ENCODE data around the gene GON4L.
A peak's percentile ranks its signal among the peaks of the same experiment; 100 is the strongest.
"Not testable (repeated sequence)": the region's sequence is repeated elsewhere in the genome, so short reads cannot be mapped to it uniquely, and the experiment has no call there.

GON4L gene

DNA sequence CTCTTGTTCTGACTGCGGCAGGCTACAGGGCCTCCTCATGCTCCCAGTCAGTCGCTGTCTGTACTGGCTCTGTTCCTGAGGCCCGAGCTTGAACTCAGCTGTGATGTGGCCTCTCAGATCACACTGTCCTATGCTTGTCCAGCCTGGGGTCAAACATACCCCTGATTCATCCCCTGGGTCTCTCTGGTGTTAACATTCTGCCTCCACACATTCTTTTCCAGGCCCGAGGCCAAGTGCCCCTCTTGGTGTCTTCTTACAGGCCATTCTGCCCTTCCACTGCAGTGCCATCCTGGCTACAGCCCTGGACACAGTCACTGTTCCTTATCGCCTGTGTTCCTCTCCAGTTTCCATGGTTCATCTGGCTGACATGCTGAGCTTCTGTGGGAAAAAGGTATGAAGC lies 108.9 kb downstream of the GON4L start:
- DNase-seq (ENCODE audit: low read depth) = not testable (repeated sequence)

DNA sequence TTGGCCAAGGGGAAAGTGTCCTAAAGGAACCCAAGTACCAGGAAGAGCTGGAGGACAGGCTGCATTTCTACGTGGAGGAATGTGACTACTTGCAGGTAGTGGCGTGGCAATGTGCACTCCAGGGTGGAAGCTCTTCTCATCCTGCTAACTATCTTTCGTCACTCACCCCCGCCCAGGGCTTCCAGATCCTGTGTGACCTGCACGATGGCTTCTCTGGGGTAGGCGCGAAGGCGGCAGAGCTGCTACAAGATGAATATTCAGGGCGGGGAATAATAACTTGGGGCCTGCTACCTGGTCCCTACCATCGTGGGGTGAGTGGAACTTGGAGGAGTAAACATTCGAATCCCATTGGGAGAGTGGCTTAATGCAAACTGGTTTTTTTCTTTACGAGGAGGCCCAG lies 109.4 kb downstream of the GON4L start:
- DNase-seq (ENCODE audit: low read depth) = not testable (repeated sequence)

DNA sequence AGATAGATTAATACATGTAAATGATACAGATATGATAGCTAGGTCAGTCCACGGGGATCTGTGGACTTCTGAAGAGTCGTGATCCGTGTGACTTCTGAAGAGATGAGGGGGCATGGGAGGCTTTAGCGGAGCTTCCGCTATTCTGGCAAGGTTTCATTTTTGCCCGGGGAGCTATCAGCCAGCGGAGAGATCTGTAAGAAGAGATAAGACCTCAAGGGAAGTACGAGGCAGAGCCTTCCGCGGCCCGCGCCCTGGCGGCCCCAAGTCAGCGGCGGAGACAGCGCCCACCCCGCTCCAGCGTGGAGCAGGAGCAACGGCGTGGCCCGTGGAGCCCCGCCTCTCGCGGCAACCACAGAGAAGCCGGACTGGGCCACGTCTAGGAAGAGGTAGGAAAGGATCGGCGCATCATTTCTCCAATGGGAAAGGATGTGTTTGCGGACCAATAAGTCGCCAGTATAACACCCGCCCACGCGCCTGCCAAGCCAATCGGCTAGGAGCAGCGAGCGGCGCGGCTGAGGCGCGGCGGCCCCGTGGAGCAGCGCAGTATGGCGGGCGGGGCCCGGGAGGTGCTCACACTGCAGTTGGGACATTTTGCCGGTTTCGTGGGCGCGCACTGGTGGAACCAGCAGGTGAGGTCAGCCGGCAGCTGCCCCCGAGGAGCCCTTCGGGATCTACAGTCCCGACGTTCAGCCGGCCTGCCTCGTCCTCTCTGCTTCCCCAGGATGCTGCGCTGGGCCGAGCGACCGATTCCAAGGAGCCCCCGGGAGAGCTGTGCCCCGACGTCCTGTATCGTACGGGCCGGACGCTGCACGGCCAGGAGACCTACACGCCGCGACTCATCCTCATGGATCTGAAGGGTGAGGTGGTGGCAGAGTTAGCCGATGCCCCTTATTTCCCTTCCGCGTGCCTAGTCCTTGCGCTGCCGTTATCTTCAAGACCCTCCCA lies 111.5 kb downstream of the GON4L start:
- peak; percentile 84 for DNase-seq (ENCODE audit: low read depth)

DNA sequence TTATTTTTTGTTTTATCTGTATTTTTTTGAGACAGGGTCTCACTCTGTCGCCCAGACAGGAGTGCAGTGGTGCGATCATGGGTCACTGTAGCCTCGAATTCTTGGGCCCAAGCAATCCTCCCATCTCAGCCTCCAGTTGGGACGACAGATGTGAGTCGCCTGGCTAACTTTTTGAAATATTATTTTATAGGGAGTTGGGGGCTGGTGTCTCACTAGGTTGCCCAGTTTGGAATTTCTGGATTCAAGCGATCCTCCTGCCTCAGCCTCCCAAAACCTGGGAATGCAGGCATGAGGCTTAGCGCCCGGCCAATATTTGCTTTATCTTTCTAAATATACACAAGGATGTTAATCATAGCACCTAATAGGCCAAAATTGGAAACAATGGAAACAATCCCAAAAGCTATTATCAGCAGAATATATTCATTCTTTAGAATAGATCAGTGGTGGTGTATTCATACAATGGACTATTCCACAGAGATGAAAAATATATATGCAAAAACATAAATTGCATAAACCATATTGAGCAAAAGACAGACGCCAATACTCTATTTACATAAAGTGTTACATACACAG lies 112.2 kb downstream of the GON4L start:
- no peak for DNase-seq (ENCODE audit: low read depth)

DNA sequence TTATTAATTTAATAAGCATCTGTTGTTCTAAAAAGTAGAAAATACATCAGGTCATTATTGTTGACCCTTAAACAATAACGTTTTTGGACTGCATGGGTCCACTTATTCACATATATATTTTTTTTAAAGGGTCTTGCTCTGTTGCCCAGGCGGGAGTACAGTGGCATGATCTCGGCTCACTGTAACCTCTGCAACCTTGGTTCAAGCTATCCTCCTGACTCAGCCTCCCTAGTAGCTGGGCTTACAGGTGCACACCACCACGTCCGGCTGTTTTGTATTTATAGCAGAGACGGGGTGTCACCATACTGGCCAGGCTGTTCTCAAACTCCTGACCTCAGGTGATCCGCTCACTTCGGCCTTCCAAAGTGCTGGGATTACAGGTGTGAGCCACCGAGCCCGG lies 115.1 kb downstream of the GON4L start:
- no peak for DNase-seq (ENCODE audit: low read depth)

DNA sequence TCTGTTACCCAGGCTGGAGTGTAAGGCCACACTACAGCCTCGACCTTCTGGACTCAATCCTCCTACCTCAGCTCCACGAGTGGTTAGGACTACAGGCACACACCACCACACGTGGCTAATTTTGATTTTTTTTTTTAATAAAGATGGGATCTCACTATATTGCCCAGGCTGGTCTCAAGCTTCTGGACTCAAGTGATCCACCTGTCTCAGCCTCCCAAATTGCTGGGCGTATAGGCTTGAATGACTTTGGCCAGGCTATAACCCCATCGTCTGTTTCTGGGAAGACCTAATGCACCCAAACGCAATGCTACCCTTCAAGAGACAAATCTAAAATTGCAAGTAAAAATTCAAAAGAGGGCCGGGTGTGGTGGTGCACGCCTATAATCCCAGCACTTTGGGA lies 116.0 kb downstream of the GON4L start:
- no peak for DNase-seq (ENCODE audit: low read depth)

DNA sequence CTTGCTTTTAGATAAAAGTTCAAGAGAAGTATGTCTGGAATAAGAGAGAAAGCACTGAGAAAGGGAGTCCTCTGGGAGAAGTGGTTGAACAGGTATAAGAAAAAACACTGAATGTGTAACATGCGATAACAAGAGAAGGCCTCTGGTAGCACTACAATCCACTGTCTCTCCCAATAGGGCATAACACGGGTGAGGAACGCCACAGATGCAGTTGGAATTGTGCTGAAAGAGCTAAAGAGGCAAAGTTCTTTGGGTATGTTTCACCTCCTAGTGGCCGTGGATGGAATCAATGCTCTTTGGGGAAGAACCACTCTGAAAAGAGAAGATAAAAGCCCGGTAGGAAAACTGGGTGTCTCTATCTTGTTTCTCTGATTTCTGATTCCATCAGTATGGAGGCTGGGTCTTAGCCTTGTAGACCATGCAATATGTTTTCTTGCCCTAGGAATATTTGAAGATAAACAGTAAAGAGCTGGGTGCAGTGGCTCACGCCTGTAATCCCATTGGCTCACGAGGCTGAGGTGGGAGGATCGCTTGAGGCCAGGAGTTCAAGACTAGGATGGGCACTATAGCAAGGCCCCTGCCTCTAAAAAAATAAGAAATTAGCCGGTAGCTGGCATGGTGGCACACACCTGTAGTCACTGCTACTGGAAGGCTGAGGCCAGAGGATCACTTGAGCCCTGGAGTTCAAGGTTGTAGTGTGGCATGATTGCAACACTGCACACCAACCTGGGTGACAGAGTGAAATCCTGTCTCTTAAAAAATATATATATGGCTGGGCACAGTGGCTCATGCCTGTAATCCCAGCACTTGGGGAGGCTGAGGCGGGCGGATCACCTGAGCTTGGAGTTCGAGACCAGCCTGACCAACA lies 127.7 kb downstream of the GON4L start:
- DNase-seq (ENCODE audit: low read depth) = peak; percentile 20

DNA sequence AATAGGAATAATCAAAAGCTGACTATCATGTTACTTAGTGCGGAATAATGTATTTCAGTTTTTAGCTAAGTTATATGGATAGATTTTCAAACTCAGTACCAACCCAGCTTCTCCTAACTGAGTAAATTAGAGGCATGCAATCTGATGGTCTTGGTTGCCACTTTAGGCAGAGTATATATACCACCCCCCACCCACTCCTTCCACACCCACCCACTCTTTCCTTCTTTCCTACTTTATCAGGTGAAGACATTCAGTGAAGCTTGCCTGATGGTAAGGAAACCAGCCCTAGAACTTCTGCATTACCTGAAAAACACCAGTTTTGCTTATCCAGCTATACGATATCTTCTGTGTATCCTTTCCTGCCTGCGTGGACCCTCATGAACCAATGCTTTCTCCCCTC lies 131.9 kb downstream of the GON4L start:
- DNase-seq (ENCODE audit: low read depth) = no peak

DNA sequence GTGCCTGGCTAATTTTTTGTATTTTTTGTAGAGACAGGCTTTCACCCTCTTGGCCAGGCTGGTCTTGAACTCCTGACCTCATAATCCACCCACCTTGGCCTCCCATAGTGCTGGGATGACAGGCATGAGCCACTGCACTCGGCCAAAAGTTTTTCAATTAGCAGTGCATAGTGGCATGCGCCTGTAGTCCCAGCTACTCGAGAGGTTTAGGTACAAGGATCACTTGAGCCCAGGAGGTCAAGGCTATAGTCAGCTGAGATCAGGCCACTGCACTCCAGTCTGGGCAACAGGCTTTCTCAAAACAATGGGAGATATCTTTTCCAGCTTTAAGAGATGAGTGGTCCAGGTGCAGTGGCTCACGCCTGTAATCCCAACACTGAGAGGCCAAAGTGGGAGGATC lies 137.3 kb downstream of the GON4L start:
- DNase-seq (ENCODE audit: low read depth) = no peak

DNA sequence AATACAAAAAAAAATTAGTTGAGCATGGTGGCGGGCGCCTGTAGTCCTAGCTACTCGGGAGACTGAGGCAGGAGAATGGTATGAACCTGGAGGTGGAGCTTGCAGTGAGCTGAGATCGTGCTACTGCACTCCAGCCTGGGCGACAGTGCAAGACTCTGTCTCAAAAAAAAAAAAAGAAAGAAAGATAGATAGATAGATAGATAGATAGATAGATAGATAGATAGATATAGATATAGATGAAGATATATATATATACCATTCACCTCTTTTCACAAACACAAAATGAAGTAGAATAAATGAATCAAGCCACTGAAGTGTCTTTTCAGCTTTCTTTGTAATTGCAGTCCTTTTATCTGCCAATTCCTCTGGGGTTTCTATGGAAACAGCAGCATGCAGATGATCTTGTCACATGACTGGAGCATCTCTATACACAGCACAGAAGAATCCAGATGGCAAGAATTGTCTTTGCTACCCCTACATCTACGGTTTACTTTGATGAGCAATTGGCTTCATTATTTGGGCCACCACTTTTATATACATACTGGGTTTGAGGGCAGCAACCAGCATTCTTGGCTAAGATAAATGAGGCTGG lies 138.4 kb downstream of the GON4L start:
- DNase-seq (ENCODE audit: low read depth) = not testable (repeated sequence)

DNA sequence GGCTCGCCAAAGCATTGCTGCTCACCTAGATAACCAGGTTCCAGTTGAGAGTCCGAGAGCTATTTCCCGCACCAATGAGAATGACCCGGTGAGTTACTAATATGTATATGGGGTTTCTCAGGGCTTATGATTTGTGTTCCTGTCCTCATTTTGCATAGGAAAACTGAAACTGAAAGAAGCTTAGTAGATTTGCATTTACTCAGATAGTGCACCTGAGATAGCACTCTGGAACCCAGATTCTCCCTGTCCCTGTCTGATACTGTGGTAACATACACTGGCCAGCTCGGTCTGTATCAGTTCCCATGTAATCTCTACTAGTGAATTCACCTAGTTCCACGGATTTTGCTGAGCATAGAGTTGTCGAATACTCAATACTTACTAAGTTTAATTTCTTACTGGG lies 140.0 kb downstream of the GON4L start:
- DNase-seq (ENCODE audit: low read depth) = no peak

DNA sequence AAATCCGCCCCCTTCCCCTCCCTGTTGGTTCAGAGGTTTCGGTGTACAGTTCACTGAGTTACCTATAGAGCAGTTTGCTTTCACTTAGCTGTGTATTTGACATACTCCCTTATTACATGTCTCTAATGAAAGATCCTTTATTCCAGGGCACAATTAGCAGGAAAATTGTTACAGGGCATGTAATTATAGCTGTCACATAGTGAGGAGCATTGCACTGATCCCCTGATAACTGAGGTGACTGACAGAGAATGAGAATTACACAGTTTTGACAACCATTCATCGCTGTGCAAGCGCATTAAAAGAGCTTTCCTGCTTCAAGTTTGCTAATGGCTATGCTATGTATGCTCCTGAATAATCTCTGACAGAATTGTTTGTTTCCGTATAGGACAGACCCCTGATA lies 141.2 kb downstream of the GON4L start:
- no peak for DNase-seq (ENCODE audit: low read depth)

DNA sequence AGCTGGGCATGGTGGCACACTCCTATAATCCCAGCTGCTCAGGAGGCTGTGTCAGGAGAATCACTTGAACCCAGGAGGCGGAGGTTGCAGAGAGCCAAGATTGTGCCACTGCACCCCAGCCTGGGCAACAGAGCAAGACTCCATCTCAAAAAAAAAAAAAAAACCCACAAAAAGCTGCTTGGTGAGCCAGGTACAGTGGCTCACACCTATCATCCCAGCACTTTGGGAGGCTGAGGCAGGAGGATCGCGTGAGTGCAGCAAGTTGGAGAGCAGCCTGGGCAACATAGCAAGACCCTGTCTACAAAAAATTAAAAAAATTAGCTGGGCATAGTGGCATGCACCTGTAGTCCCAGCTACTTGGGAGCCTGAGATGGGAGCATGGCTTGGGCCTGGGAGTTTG lies 142.0 kb downstream of the GON4L start:
- DNase-seq (ENCODE audit: low read depth) = not testable (repeated sequence)

DNA sequence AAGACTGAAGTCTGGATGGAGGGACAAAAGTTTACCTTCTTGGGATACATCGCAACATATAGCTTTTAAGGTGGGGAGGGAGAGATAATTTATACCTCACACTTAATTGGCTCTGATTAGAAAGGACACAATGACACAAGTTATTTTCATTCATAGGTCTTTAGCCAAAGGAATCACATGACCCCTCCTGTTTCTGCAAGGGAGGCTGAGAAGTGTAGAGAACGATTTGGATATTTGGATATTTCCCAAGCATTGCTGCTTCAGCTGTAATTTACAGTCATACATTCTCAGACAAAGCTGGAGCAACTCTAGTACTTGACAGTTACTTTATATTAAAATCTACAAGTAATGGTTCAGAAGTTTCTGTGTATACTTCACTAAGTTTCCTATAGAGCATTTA lies 143.9 kb downstream of the GON4L start:
- no peak for DNase-seq (ENCODE audit: low read depth)

DNA sequence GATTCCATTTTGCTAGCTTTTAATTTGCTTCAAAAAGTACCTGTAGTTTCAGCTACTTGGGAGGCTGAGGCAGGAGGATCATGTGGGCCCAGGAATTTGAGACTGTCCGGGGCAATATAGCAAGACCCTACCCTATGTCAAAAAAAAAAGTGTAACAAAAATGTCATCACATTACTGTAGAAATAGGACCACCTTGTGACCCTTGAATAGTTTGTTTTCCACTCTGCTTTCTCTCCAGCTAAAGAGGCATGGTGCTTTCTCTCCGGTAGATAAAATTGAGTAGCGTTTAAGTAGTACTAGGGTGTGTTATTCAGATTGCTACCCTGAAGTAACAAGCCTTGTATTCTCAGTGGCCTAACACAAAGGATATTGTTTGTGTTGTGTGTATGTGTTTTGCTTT lies 144.4 kb downstream of the GON4L start:
- not testable (repeated sequence) for DNase-seq (ENCODE audit: low read depth)

DNA sequence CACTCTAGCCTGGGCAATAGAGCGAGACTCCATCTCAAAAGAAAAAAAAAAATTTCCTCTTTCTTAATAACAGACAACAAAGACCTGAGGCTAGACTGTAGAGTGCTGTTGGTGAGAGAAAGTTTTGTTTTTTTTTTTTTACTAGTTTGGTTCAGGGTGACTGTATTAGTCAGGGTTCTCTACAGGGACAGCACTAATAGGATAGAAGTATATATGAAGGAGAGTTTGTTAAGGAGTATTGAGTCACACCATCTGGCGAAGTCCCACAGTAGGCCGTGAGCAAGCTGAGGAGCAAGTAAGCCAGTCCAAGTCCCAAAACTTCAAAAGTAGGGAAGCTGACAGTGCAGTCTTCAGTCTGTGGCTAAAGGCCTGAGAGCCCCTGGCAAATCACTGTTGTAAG lies 145.6 kb downstream of the GON4L start:
- DNase-seq (ENCODE audit: low read depth) = not testable (repeated sequence)

DNA sequence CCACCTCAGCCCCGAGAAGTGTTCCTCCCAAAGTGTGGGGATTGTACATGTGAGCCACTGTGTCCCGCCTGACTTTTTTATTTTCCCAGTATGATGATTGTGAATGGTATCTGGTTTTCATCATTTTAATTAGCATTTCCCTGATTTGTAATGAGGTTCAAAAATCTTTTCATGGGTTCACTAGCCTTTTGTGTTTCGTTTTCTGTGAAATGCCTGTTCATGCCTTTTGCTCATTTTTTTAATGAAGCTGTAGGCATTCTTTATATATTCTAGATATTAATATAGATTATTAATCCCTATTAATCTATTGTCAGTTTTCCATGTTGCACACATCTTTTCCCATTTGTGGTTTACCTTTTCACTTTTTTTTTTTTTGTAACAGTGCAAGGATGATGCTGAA lies 147.6 kb downstream of the GON4L start:
- DNase-seq (ENCODE audit: low read depth) = no peak

DNA sequence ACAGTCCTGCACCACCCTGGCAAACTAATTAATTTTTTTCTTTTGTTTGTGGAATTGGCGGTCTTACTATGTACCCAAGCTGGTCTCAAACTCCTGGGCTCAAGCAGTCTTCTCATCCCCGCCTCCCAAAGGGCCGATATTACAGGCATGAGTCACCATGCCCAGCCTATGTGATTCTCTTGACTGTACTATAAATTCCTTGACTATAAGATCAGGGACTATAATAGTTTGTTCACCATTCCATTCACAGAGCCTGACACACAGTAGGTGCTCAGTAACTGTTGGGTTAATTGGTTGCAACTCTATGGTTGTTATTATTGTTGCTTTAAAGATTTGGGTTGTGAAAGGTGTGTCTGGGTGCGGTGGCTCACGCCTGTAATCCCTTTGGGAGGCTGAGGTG lies 150.9 kb downstream of the GON4L start:
- DNase-seq (ENCODE audit: low read depth) = no peak

DNA sequence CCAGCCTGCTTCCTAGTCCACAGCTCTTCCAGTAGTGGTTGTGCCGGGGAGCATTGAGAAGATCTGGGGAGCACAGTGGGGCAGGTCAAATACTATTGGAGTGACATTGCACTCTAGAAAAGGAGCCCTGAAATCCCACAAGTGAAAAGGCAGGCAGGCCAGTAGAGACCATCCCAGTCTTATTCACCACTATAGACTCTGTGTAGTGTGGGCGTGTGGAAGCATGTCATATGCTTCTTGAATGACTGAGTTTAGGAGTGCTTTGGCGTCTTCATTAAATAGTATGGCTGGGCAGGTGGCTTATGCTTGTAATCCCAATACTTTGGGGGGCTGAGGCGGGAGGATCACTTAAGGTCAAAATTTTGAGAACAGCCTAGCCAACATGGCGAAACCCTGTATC lies 152.6 kb downstream of the GON4L start:
- DNase-seq (ENCODE audit: low read depth) = not testable (repeated sequence)

DNA sequence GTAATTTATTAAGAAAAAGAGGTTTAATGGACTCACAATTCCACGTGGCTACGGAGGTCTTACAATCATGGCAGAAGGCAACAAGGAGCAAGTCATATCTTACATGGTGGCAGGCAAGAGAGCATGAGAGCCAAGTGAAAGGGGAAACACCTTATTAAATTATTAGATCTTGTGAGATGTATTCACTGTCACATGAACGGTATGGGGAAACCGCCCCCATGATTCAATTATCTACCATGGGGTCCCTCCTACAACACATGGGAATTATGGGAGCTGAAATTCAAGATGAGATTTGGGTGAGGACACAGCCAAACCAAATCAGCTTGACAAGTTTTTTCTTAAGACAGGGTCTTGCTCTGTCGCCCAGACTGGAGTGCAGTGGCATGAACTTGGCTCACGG lies 153.8 kb downstream of the GON4L start:
- DNase-seq (ENCODE audit: low read depth) = no peak

DNA sequence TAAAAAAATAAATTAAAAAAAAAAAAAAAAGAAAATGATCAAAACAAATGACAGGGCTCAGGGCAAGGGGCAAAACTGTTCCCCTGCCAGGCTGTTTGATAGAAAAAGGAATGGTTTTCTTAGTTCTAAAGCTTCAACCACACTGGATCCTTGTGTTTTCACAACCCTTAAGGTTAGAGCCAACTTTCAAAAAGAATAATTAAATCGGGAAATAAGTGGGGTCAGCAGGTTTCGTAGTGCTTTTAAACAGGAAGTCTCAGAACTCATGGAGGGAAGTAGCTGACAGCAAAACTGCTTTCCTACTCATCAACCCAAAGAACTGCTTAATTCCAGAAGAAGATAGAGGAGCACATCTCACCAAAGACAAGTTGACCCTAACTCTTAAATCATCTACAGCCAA lies 155.3 kb downstream of the GON4L start:
- not testable (repeated sequence) for DNase-seq (ENCODE audit: low read depth)

Measured in activated T-cell treated with anti-CD3 and anti-CD28 coated beads for 1 hour (primary cell).